Measurements from ENCODE around the gene PLA2G2C.
"Not testable (repeated sequence)": the region's sequence is repeated elsewhere in the genome, so short reads cannot be mapped to it uniquely, and the experiment has no call there.

The PLA2G2C gene

GRCh38 chr1:20185834-20186782, at the start of gene PLA2G2C, which contains the start of gene UBXN10:
TSS of gene PLA2G2C (minus strand) at chr1:20186518. CDS start at chr1:20177363, 9,155 bp downstream.
TSS of gene UBXN10 (plus strand) at chr1:20186096. CDS start at chr1:20190562, 4,466 bp downstream.
- peaks cover 7 to 19% of the 10 kb centered on the region in 2 donors for H3K4me1 ChIP-seq (ENCODE audit: control insufficient read depth in 1 of 2, insufficient read depth in 2 of 2, low read length in 2 of 2)
- H3K27ac ChIP-seq (ENCODE audit: low read length): peak within 1 kb of the TSS; percentile 82
- H3K9me3 ChIP-seq (ENCODE audit: control insufficient read depth in 1 of 2, low read length in 2 of 2): no peaks in the 10 kb centered on the region
- no peaks in the 10 kb centered on the region for H3K27me3 ChIP-seq (ENCODE audit: low read depth, low read length)
- peak within 1 kb of the TSS; percentile 58 to 64 for H3K4me3 ChIP-seq (ENCODE audit: low read depth in 1 of 2, low read length in 2 of 2)
- H3K36me3 ChIP-seq (ENCODE audit: control insufficient read depth in 1 of 2, insufficient read depth in 2 of 2, low read length in 2 of 2): peaks cover 0 to 2% of the 10 kb centered on the region in 2 donors

- H3K9me3 ChIP-seq (ENCODE audit: control insufficient read depth in 1 of 2, low read length in 2 of 2): no peaks in the 10 kb centered on the region
- H3K27ac ChIP-seq (ENCODE audit: low read length): no peak overlapping the region
- no peaks in the 10 kb centered on the region for H3K27me3 ChIP-seq (ENCODE audit: low read depth, low read length)
Measured at GRCh38 chr1:20234788-20235535, 48.6 kb upstream of the PLA2G2C start.

GRCh38 chr1:20233866-20234265, 47.5 kb upstream of the PLA2G2C start:
- Histone ChIP-seq H3K27me3 (ENCODE audit: low read depth, low read length) (no peaks in the 10 kb centered on the region), H3K9me3 (ENCODE audit: control insufficient read depth in 1 of 2, low read length in 2 of 2) (no peaks in the 10 kb centered on the region), H3K36me3 (ENCODE audit: control insufficient read depth in 1 of 2, insufficient read depth in 2 of 2, low read length in 2 of 2) (no peaks in the 10 kb centered on the region), H3K4me1 (ENCODE audit: control insufficient read depth in 1 of 2, insufficient read depth in 2 of 2, low read length in 2 of 2) (no peaks in the 10 kb centered on the region), H3K4me3 (ENCODE audit: low read depth in 1 of 2, low read length in 2 of 2) (no peak overlapping the region), H3K27ac (ENCODE audit: low read length) (no peak overlapping the region)

More at GRCh38 chr1:20234788-20235535, 48.6 kb upstream of the PLA2G2C start:
- no peaks in the 10 kb centered on the region for H3K4me1 ChIP-seq (ENCODE audit: control insufficient read depth in 1 of 2, insufficient read depth in 2 of 2, low read length in 2 of 2)
- no peak overlapping the region for H3K4me3 ChIP-seq (ENCODE audit: low read depth in 1 of 2, low read length in 2 of 2)
- no peaks in the 10 kb centered on the region for H3K36me3 ChIP-seq (ENCODE audit: control insufficient read depth in 1 of 2, insufficient read depth in 2 of 2, low read length in 2 of 2)

- Histone ChIP-seq H3K9me3 (ENCODE audit: control insufficient read depth in 1 of 2, low read length in 2 of 2) (no peaks in the 10 kb centered on the region), H3K4me1 (ENCODE audit: control insufficient read depth in 1 of 2, insufficient read depth in 2 of 2, low read length in 2 of 2) (no peaks in the 10 kb centered on the region), H3K27ac (ENCODE audit: low read length) (no peak overlapping the region), H3K27me3 (ENCODE audit: low read depth, low read length) (no peaks in the 10 kb centered on the region), H3K36me3 (ENCODE audit: control insufficient read depth in 1 of 2, insufficient read depth in 2 of 2, low read length in 2 of 2) (no peaks in the 10 kb centered on the region), H3K4me3 (ENCODE audit: low read depth in 1 of 2, low read length in 2 of 2) (no peak overlapping the region)
Measured at GRCh38 chr1:20233394-20233793, 47.1 kb upstream of the PLA2G2C start.

GRCh38 chr1:20232564-20232963, 46.2 kb upstream of the PLA2G2C start:
- H3K27ac ChIP-seq (ENCODE audit: low read length); H3K27me3 ChIP-seq (ENCODE audit: low read depth, low read length); H3K4me1 ChIP-seq (ENCODE audit: control insufficient read depth in 1 of 2, insufficient read depth in 2 of 2, low read length in 2 of 2); H3K4me3 ChIP-seq (ENCODE audit: low read depth in 1 of 2, low read length in 2 of 2); H3K36me3 ChIP-seq (ENCODE audit: control insufficient read depth in 1 of 2, insufficient read depth in 2 of 2, low read length in 2 of 2); H3K9me3 ChIP-seq (ENCODE audit: control insufficient read depth in 1 of 2, low read length in 2 of 2): not testable (repeated sequence)

- H3K36me3 ChIP-seq (ENCODE audit: control insufficient read depth in 1 of 2, insufficient read depth in 2 of 2, low read length in 2 of 2): no peaks in the 10 kb centered on the region
- no peaks in the 10 kb centered on the region for H3K4me1 ChIP-seq (ENCODE audit: control insufficient read depth in 1 of 2, insufficient read depth in 2 of 2, low read length in 2 of 2)
- no peak overlapping the region for H3K4me3 ChIP-seq (ENCODE audit: low read depth in 1 of 2, low read length in 2 of 2)
- H3K27ac ChIP-seq (ENCODE audit: low read length): no peak overlapping the region
- H3K27me3 ChIP-seq (ENCODE audit: low read depth, low read length): no peaks in the 10 kb centered on the region
- H3K9me3 ChIP-seq (ENCODE audit: control insufficient read depth in 1 of 2, low read length in 2 of 2): no peaks in the 10 kb centered on the region
Measured at GRCh38 chr1:20229171-20229570, 42.9 kb upstream of the PLA2G2C start.

GRCh38 chr1:20228314-20228825, 42.1 kb upstream of the PLA2G2C start:
- no peak overlapping the region for H3K27ac ChIP-seq (ENCODE audit: low read length)
- H3K4me1 ChIP-seq (ENCODE audit: control insufficient read depth in 1 of 2, insufficient read depth in 2 of 2, low read length in 2 of 2): no peaks in the 10 kb centered on the region
- no peak overlapping the region for H3K4me3 ChIP-seq (ENCODE audit: low read depth in 1 of 2, low read length in 2 of 2)
- H3K27me3 ChIP-seq (ENCODE audit: low read depth, low read length): no peaks in the 10 kb centered on the region
- no peaks in the 10 kb centered on the region for H3K36me3 ChIP-seq (ENCODE audit: control insufficient read depth in 1 of 2, insufficient read depth in 2 of 2, low read length in 2 of 2)
- H3K9me3 ChIP-seq (ENCODE audit: control insufficient read depth in 1 of 2, low read length in 2 of 2): no peaks in the 10 kb centered on the region

- peaks cover 3% of the 10 kb centered on the region for H3K27me3 ChIP-seq (ENCODE audit: low read depth, low read length)
- no peaks in the 10 kb centered on the region for H3K9me3 ChIP-seq (ENCODE audit: control insufficient read depth in 1 of 2, low read length in 2 of 2)
- H3K4me1 ChIP-seq (ENCODE audit: control insufficient read depth in 1 of 2, insufficient read depth in 2 of 2, low read length in 2 of 2): no peaks in the 10 kb centered on the region
- no peaks in the 10 kb centered on the region for H3K36me3 ChIP-seq (ENCODE audit: control insufficient read depth in 1 of 2, insufficient read depth in 2 of 2, low read length in 2 of 2)
- no peak overlapping the region for H3K27ac ChIP-seq (ENCODE audit: low read length)
- no peak overlapping the region for H3K4me3 ChIP-seq (ENCODE audit: low read depth in 1 of 2, low read length in 2 of 2)
Measured at GRCh38 chr1:20227704-20228103, 41.4 kb upstream of the PLA2G2C start.

GRCh38 chr1:20224546-20224945, 38.2 kb upstream of the PLA2G2C start:
- peaks cover 7% of the 10 kb centered on the region for H3K27me3 ChIP-seq (ENCODE audit: low read depth, low read length)
- H3K4me3 ChIP-seq (ENCODE audit: low read depth in 1 of 2, low read length in 2 of 2): no peak overlapping the region
- H3K27ac ChIP-seq (ENCODE audit: low read length): no peak overlapping the region
- H3K9me3 ChIP-seq (ENCODE audit: control insufficient read depth in 1 of 2, low read length in 2 of 2): no peaks in the 10 kb centered on the region
- no peaks in the 10 kb centered on the region for H3K36me3 ChIP-seq (ENCODE audit: control insufficient read depth in 1 of 2, insufficient read depth in 2 of 2, low read length in 2 of 2)
- no peaks in the 10 kb centered on the region for H3K4me1 ChIP-seq (ENCODE audit: control insufficient read depth in 1 of 2, insufficient read depth in 2 of 2, low read length in 2 of 2)

GRCh38 chr1:20223551-20224419, 37.5 kb upstream of the PLA2G2C start:
- peaks cover 7% of the 10 kb centered on the region for H3K27me3 ChIP-seq (ENCODE audit: low read depth, low read length)
- no peak overlapping the region for H3K27ac ChIP-seq (ENCODE audit: low read length)

More at GRCh38 chr1:20223551-20224419, 37.5 kb upstream of the PLA2G2C start:
- Histone ChIP-seq H3K36me3 (ENCODE audit: control insufficient read depth in 1 of 2, insufficient read depth in 2 of 2, low read length in 2 of 2) (no peaks in the 10 kb centered on the region), H3K9me3 (ENCODE audit: control insufficient read depth in 1 of 2, low read length in 2 of 2) (no peaks in the 10 kb centered on the region), H3K4me1 (ENCODE audit: control insufficient read depth in 1 of 2, insufficient read depth in 2 of 2, low read length in 2 of 2) (no peaks in the 10 kb centered on the region), H3K4me3 (ENCODE audit: low read depth in 1 of 2, low read length in 2 of 2) (no peak overlapping the region)

Data from muscle layer of duodenum (tissue), 2 donors.